HCT116 (cell line): Measurements from ENCODE around the gene TXNDC11. TPM values are rescaled to one million over a fixed set of nuclear protein-coding genes. Genes with fewer than 3 reads are reported as not detected.

Source experiments
- ATAC-seq: fragments of 200-7000 bp; cut with Tn5 transposase; 2 replicates; pipeline ENCODE4 v1.9.1; 2020; ENCODE audit warnings: mild to moderate bottlenecking, moderate library complexity
- BruUV-seq: library from RNA; stranded (reverse); fragments of 400-500 nt; replicated peaks from 2 replicates; lab custom pipeline; 2021; lab: Mats Ljungman, UMichigan
- CTCF ChIA-PET: fragments of 300-600 bp; sonication (Branson Sonifier 250); formaldehyde crosslinking; loops from one replicate; lab custom pipeline; 2021; ENCODE audit warnings: antibody characterized with exemption; lab: Charles Lee
- POLR2A ChIA-PET: fragments of 300-600, 350-600 bp; sonication (Branson Sonifier 250); formaldehyde crosslinking; loops from one replicate; lab custom pipeline; 2021; ENCODE audit warnings: antibody characterized with exemption; lab: Charles Lee
- RAD21 ChIA-PET, 2 experiments: fragments of 300-600 bp; sonication (Branson Sonifier 250); formaldehyde crosslinking; loops; one replicate each; lab custom pipeline; 2023; ENCODE audit warnings: low total read pairs in 2 of 2; ENCODE audit not compliant: uncharacterized antibody in 2 of 2, unreplicated experiment in 2 of 2, low non-redundant PET in 1 of 2; lab: Charles Lee
- DNase-seq: peaks from one replicate; pipeline ENCODE4 v3.0.0-alpha.2; 2010; ENCODE audit warnings: low read depth, low spot score
- H2AFZ ChIP-seq: fragments of 200-600 bp; shearing (Covaris generic), sonication (generic); 2 replicates; pipeline ENCODE4 v1.6.1; 2017; ENCODE audit warnings: low read depth, mixed run types, mixed read lengths, antibody characterized with exemption, low read length; ENCODE audit not compliant: poor library complexity, severe bottlenecking
- H3K27ac ChIP-seq: 2 replicates; pipeline ENCODE4 v1.5.1; 2012; ENCODE audit warnings: low read depth, low read length
- H3K27me3 ChIP-seq: fragments of 200-600 bp; sonication (generic); 2 replicates; pipeline ENCODE4 v1.6.1; 2016; ENCODE audit warnings: mixed run types, low read length, mixed read lengths; ENCODE audit not compliant: insufficient read depth
- H3K36me3 ChIP-seq, 2 experiments: fragments of 200-500 bp in 1 of 2; fragments of 200-600 bp in 1 of 2; sonication (Bioruptor generic) in 1 of 2; sonication (generic) in 1 of 2; 2 replicates each; pipeline versions ENCODE4 v1.5.1 to v1.6.1; 2014 to 2016; ENCODE audit warnings: low read length in 2 of 2, inconsistent platforms in 1 of 2, mixed read lengths in 1 of 2, mixed run types in 1 of 2; ENCODE audit not compliant: insufficient read depth in 2 of 2, control insufficient read depth in 1 of 2
- H3K4me1 ChIP-seq, 2 experiments: fragments of 200-600 bp in 1 of 2; sonication (generic) in 1 of 2; 2 replicates each; pipeline versions ENCODE4 v1.5.1 to v1.6.1; 2012 to 2017; ENCODE audit warnings: low read length in 2 of 2, inconsistent platforms in 1 of 2, mild to moderate bottlenecking in 1 of 2, mixed read lengths in 1 of 2, mixed run types in 1 of 2, moderate library complexity in 1 of 2; ENCODE audit not compliant: insufficient read depth in 2 of 2, control insufficient read depth in 1 of 2
- H3K4me2 ChIP-seq: fragments of 200-600 bp; sonication (generic); 2 replicates; pipeline ENCODE4 v1.6.1; 2017; ENCODE audit warnings: mixed run types, low read length, mixed read lengths
- H3K4me3 ChIP-seq, 2 experiments: fragments of 200-600 bp in 1 of 2; sonication (generic) in 1 of 2; replicated peaks in 1 of 2; 2 replicates each; pipeline ENCODE4 v1.5.1; 2011 to 2016; ENCODE audit warnings: low read length in 2 of 2, control low read depth in 1 of 2, low read depth in 1 of 2, mild to moderate bottlenecking in 1 of 2, mixed read lengths in 1 of 2, mixed run types in 1 of 2
- H3K79me2 ChIP-seq: fragments of 200-600 bp; sonication (generic); 2 replicates; pipeline ENCODE4 v1.6.1; 2017; ENCODE audit warnings: mild to moderate bottlenecking, mixed run types, low read length, moderate library complexity, mixed read lengths; ENCODE audit not compliant: insufficient read depth
- H3K9ac ChIP-seq: fragments of 200-600 bp; sonication (generic); 2 replicates; pipeline ENCODE4 v1.6.1; 2016; ENCODE audit warnings: low read length, mixed read lengths
- H3K9me2 ChIP-seq: fragments of 200-600 bp; sonication (generic), shearing (Covaris generic); 2 replicates; pipeline ENCODE4 v1.6.1; 2017; ENCODE audit warnings: mixed run types, mild to moderate bottlenecking, moderate library complexity; ENCODE audit not compliant: insufficient read depth
- H3K9me3 ChIP-seq, 2 experiments: fragments of 200-500 bp in 1 of 2; fragments of 200-600 bp in 1 of 2; sonication (Bioruptor generic) in 1 of 2; sonication (generic) in 1 of 2; 2 replicates each; pipeline ENCODE4 v1.6.1; 2014 to 2017; ENCODE audit warnings: low read length in 2 of 2, mixed read lengths in 2 of 2, inconsistent platforms in 1 of 2, low read depth in 1 of 2, mild to moderate bottlenecking in 1 of 2, mixed run types in 1 of 2, moderate library complexity in 1 of 2; ENCODE audit not compliant: control insufficient read depth in 1 of 2, insufficient read depth in 1 of 2
- H4K20me1 ChIP-seq: fragments of 200-600 bp; sonication (generic), shearing (Covaris generic); 2 replicates; pipeline ENCODE4 v1.6.1; 2017; ENCODE audit warnings: mixed run types, mild to moderate bottlenecking, moderate library complexity; ENCODE audit not compliant: insufficient read depth
- CBX3 ChIP-seq: IDR thresholded peaks from 2 replicates; pipeline ENCODE4 v1.6.1; 2012; ENCODE audit warnings: low read depth
- CEBPB ChIP-seq: IDR thresholded peaks from 2 replicates; pipeline ENCODE4 v1.6.1; 2012; ENCODE audit warnings: low read depth
- EGR1 ChIP-seq: IDR thresholded peaks from 2 replicates; pipeline ENCODE4 v1.6.1; 2012; ENCODE audit warnings: low read depth
- EZH2phosphoT487 ChIP-seq: fragments of 200-600 bp; IDR thresholded peaks from 2 replicates; pipeline ENCODE4 v1.6.1; 2018; ENCODE audit warnings: antibody characterized with exemption, borderline replicate concordance
- FOSL1 ChIP-seq: IDR thresholded peaks from 2 replicates; pipeline ENCODE4 v1.6.1; 2012; ENCODE audit warnings: low read depth
- POLR2AphosphoS5 ChIP-seq: IDR thresholded peaks from 2 replicates; pipeline ENCODE4 v1.6.1; 2011; ENCODE audit warnings: mild to moderate bottlenecking, low read depth, low read length, moderate library complexity
- RAD21 ChIP-seq: IDR thresholded peaks from 2 replicates; pipeline ENCODE4 v1.6.1; 2012; ENCODE audit warnings: low read depth, mild to moderate bottlenecking
- SIN3A ChIP-seq: IDR thresholded peaks from 2 replicates; pipeline ENCODE4 v1.6.1; 2012; ENCODE audit warnings: low read depth
- TCF7L2 ChIP-seq: IDR thresholded peaks from 2 replicates; pipeline ENCODE4 v1.7.0; 2011; ENCODE audit warnings: borderline replicate concordance, inconsistent platforms; ENCODE audit not compliant: insufficient read depth, insufficient read length; ENCODE audit errors: extremely low read depth
- YY1 ChIP-seq: IDR thresholded peaks from 2 replicates; pipeline ENCODE4 v1.6.1; 2011; ENCODE audit warnings: low read length, low read depth, moderate library complexity, mild to moderate bottlenecking; ENCODE audit not compliant: insufficient replicate concordance; ENCODE audit errors: extremely low read depth
- ZFX ChIP-seq: fragments of 450-650 bp; IDR thresholded peaks from 2 replicates; pipeline ENCODE4 v1.6.1; 2017
- ZNF274 ChIP-seq: fragments of 200-500 bp; sonication (Bioruptor generic); IDR thresholded peaks from 2 replicates; pipeline ENCODE4 v1.6.1; 2014; ENCODE audit warnings: mild to moderate bottlenecking, low read depth, low read length, inconsistent platforms
- intact Hi-C: fragments of 100-400 bp; cut with micrococcal nuclease; formaldehyde crosslinking; loops from 2 replicates; pipeline ENCODE4 v1.10.0; 2022
- total RNA-seq: library from RNA; stranded (reverse); gene quantifications from one replicate; pipeline ENCODE4 v1.2.1, GENCODE V29; 2021; ENCODE audit not compliant: unreplicated experiment
- TF ChIP-seq, protein P1 (sequence below): IDR thresholded peaks from 2 replicates; pipeline ENCODE4 v1.6.1; 2012; ENCODE audit warnings: low read depth
- TF ChIP-seq, protein P2 (sequence below): IDR thresholded peaks from 2 replicates; pipeline ENCODE4 v1.6.1; 2011; ENCODE audit warnings: mild to moderate bottlenecking, low read length, moderate library complexity; ENCODE audit not compliant: insufficient replicate concordance; ENCODE audit errors: extremely low read depth
- TF ChIP-seq, protein P3 (sequence below): IDR thresholded peaks from 2 replicates; pipeline ENCODE4 v1.6.1; 2012
- TF ChIP-seq, protein P4 (sequence below): IDR thresholded peaks from 2 replicates; pipeline ENCODE4 v1.6.1; 2012

TXNDC11 gene
- total RNA-seq, 1 experiment from 2014 or later: 26.8 TPM

DNA sequence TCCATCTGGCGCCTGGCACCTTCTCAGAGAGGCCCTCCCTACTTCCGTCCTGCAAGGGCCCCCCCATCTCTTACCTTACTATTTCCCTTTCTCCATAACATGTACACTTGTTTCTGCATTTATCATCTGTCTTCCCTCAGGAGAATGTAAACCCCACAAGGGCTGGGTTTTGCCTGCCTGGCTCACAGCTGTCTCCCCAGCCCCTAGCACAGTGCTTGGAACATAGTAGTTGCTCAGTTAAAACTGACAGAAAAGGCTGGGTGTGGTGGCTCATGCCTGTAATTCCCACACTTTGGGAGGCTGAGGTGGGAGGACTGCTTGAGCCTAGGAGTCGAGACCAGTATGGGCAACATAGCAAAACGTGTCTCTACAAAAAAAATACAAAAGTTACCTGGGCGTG lies 80.1 kb downstream of the TXNDC11 start (continued):
- TF ChIP-seq, protein P1, sequence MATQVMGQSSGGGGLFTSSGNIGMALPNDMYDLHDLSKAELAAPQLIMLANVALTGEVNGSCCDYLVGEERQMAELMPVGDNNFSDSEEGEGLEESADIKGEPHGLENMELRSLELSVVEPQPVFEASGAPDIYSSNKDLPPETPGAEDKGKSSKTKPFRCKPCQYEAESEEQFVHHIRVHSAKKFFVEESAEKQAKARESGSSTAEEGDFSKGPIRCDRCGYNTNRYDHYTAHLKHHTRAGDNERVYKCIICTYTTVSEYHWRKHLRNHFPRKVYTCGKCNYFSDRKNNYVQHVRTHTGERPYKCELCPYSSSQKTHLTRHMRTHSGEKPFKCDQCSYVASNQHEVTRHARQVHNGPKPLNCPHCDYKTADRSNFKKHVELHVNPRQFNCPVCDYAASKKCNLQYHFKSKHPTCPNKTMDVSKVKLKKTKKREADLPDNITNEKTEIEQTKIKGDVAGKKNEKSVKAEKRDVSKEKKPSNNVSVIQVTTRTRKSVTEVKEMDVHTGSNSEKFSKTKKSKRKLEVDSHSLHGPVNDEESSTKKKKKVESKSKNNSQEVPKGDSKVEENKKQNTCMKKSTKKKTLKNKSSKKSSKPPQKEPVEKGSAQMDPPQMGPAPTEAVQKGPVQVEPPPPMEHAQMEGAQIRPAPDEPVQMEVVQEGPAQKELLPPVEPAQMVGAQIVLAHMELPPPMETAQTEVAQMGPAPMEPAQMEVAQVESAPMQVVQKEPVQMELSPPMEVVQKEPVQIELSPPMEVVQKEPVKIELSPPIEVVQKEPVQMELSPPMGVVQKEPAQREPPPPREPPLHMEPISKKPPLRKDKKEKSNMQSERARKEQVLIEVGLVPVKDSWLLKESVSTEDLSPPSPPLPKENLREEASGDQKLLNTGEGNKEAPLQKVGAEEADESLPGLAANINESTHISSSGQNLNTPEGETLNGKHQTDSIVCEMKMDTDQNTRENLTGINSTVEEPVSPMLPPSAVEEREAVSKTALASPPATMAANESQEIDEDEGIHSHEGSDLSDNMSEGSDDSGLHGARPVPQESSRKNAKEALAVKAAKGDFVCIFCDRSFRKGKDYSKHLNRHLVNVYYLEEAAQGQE: no peak

DNA sequence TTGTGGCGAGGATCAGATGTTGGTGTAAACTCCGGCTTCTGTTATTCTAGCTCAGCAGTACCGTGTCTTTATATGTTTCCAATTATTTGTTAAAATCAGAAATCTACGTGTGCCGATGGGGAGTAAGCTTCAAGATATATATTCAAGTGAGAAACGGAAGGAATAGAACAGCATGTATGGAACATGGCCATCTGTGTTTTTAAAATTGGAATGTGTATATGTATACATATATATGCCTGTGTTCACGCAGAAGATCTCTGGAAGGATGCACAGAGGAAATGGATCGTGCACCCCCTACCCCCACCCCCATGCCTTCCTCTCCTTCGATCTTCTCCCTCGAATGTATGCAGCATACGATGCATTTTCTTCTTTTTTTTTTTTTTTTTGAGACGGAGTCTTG lies 82.1 kb downstream of the TXNDC11 start:
- Histone ChIP-seq H3K9me2 (no peaks in the 10 kb centered on the region), H3K79me2 (no peaks in the 10 kb centered on the region), H3K4me2 (no peak overlapping the region), H3K9me3 (no peaks in the 10 kb centered on the region), H3K9ac (no peak overlapping the region), H3K4me3 (no peak overlapping the region), H2AFZ (no peak overlapping the region), H3K4me1 (no peaks in the 10 kb centered on the region; a peak in 1 of 4 replicates), H4K20me1 (no peaks in the 10 kb centered on the region), H3K27ac (no peak overlapping the region), H3K27me3 (no peaks in the 10 kb centered on the region), H3K36me3 (no peaks in the 10 kb centered on the region)
- no peak for TF ChIP-seq SIN3A
- no peak for TF ChIP-seq CEBPB
- no peak for TF ChIP-seq EZH2phosphoT487
- TF ChIP-seq ZFX: no peak
- TF ChIP-seq YY1: no peak
- no peak for TF ChIP-seq FOSL1
- TF ChIP-seq, protein P2, sequence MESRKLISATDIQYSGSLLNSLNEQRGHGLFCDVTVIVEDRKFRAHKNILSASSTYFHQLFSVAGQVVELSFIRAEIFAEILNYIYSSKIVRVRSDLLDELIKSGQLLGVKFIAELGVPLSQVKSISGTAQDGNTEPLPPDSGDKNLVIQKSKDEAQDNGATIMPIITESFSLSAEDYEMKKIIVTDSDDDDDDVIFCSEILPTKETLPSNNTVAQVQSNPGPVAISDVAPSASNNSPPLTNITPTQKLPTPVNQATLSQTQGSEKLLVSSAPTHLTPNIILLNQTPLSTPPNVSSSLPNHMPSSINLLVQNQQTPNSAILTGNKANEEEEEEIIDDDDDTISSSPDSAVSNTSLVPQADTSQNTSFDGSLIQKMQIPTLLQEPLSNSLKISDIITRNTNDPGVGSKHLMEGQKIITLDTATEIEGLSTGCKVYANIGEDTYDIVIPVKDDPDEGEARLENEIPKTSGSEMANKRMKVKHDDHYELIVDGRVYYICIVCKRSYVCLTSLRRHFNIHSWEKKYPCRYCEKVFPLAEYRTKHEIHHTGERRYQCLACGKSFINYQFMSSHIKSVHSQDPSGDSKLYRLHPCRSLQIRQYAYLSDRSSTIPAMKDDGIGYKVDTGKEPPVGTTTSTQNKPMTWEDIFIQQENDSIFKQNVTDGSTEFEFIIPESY: no peak
- TF ChIP-seq, protein P3, sequence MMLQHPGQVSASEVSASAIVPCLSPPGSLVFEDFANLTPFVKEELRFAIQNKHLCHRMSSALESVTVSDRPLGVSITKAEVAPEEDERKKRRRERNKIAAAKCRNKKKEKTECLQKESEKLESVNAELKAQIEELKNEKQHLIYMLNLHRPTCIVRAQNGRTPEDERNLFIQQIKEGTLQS: no peak
- no peak for TF ChIP-seq ZNF274
- no peak for TF ChIP-seq RAD21
- TF ChIP-seq, protein P1: no peak
- TF ChIP-seq POLR2AphosphoS5: no peak
- TF ChIP-seq CBX3: no peak
- no peak for TF ChIP-seq EGR1
- TF ChIP-seq, protein P4, sequence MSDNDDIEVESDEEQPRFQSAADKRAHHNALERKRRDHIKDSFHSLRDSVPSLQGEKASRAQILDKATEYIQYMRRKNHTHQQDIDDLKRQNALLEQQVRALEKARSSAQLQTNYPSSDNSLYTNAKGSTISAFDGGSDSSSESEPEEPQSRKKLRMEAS: no peak
- TF ChIP-seq TCF7L2: no peak
- RAD21 ChIA-PET: no interaction called here
- intact Hi-C loops: no loop called here
- POLR2A ChIA-PET: no interaction called here
- ATAC-seq: no peak
- BruUV-seq: no TSS peak
- CTCF ChIA-PET: no interaction called here
- no peak for DNase-seq
